Measurements from ENCODE around the gene STEAP1B. TPM values are rescaled to one million over a fixed set of nuclear protein-coding genes. Genes with fewer than 3 reads are reported as not detected.

Gene STEAP1B
- total RNA-seq, 1 experiment from 2014 or later = 0.27 TPM

DNA sequence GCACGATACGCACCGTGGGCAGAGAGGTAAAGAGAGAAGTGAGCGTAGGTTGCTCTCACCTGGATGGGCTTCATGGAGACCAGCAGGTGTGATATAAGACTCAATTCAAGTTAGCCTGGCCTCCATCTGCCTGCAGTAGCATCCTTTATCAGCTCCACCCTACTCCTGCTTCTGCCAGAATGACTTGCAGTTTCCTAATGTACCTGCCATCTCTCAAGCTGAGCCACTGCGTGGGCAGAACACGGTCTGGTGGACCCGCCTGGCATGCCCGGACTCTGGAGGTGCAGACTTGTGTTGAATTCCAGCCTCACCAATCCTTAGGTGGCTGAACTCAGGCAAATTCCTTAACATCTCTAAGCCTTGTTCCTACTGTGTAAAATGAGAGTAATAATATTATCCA is 64.3 kb downstream of the STEAP1B start:
- no peak overlapping the region for H2AFZ ChIP-seq (ENCODE audit: low read depth, low read length, poor library complexity, severe bottlenecking)
- no peaks in the 10 kb centered on the region for H4K20me1 ChIP-seq (ENCODE audit: insufficient read depth)
- no peak for ATAC-seq
- H3K27ac ChIP-seq (ENCODE audit: low read depth, low read length) = no peak overlapping the region
- H3K4me2 ChIP-seq (ENCODE audit: low read length) = no peak overlapping the region
- H3K27me3 ChIP-seq (ENCODE audit: insufficient read depth, low read length) = no peaks in the 10 kb centered on the region
- ChIA-PET RAD21 (ENCODE audit: low non-redundant PET in 1 of 2, low total read pairs in 2 of 2, uncharacterized antibody in 2 of 2, unreplicated experiment in 2 of 2) (no interaction called here), POLR2A (no interaction called here), CTCF (interaction anchor here (1.1 kb wide), 1 partner anchor 17 kb away, joined by 3 read pairs; no protein-coding TSS in a partner anchor)
- H3K9me3 ChIP-seq (ENCODE audit: control insufficient read depth in 1 of 2, insufficient read depth in 1 of 2, low read depth in 1 of 2, low read length in 2 of 2) = no peaks in the 10 kb centered on the region
- H3K9me2 ChIP-seq (ENCODE audit: insufficient read depth) = no peaks in the 10 kb centered on the region
- H3K4me1 ChIP-seq (ENCODE audit: control insufficient read depth in 1 of 2, insufficient read depth in 2 of 2, low read length in 2 of 2) = peaks cover 8 to 20% of the 10 kb centered on the region in 2 experiments; a peak in 3 of 4 replicates
- DNase-seq (ENCODE audit: low read depth, low spot score) = no peak
- H3K9ac ChIP-seq (ENCODE audit: low read length) = no peak overlapping the region
- H3K79me2 ChIP-seq (ENCODE audit: insufficient read depth, low read length) = no peaks in the 10 kb centered on the region
- no TSS peak for BruUV-seq (replicated peaks)
- intact Hi-C loops (cut with micrococcal nuclease) = no loop called here
- H3K4me3 ChIP-seq (replicated peaks in 1 of 2; ENCODE audit: low read depth in 1 of 2, low read length in 2 of 2) = no peak overlapping the region
- H3K36me3 ChIP-seq (ENCODE audit: control insufficient read depth in 1 of 2, insufficient read depth in 2 of 2, low read length in 2 of 2) = no peaks in the 10 kb centered on the region
- TF ChIP-seq EZH2 (IDR thresholded peaks at IDR 0.05) (no peak), SIN3A (IDR thresholded peaks at IDR 0.05; ENCODE audit: low read depth) (no peak), FOSL1 (IDR thresholded peaks at IDR 0.05; ENCODE audit: low read depth) (no peak), CBX3 (IDR thresholded peaks at IDR 0.05; ENCODE audit: low read depth) (no peak), POLR2A (IDR thresholded peaks at IDR 0.05; ENCODE audit: borderline replicate concordance, extremely low read depth, insufficient read depth, insufficient read length) (no peak), EGR1 (IDR thresholded peaks at IDR 0.05; ENCODE audit: low read depth) (no peak), EZH2phosphoT487 (IDR thresholded peaks at IDR 0.05; ENCODE audit: borderline replicate concordance) (no peak), SP1 (IDR thresholded peaks at IDR 0.05; ENCODE audit: low read depth) (no peak), ZFX (IDR thresholded peaks at IDR 0.05) (no peak), CEBPB (IDR thresholded peaks at IDR 0.05; ENCODE audit: low read depth) (no peak), RAD21 (IDR thresholded peaks at IDR 0.05; ENCODE audit: low read depth) (no peak)
- TF ChIP-seq, protein P1, sequence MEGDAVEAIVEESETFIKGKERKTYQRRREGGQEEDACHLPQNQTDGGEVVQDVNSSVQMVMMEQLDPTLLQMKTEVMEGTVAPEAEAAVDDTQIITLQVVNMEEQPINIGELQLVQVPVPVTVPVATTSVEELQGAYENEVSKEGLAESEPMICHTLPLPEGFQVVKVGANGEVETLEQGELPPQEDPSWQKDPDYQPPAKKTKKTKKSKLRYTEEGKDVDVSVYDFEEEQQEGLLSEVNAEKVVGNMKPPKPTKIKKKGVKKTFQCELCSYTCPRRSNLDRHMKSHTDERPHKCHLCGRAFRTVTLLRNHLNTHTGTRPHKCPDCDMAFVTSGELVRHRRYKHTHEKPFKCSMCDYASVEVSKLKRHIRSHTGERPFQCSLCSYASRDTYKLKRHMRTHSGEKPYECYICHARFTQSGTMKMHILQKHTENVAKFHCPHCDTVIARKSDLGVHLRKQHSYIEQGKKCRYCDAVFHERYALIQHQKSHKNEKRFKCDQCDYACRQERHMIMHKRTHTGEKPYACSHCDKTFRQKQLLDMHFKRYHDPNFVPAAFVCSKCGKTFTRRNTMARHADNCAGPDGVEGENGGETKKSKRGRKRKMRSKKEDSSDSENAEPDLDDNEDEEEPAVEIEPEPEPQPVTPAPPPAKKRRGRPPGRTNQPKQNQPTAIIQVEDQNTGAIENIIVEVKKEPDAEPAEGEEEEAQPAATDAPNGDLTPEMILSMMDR (IDR thresholded peaks at IDR 0.05 in 2 of 3, conservative IDR thresholded peaks at IDR 0.05 in 1 of 3; ENCODE audit: borderline replicate concordance in 1 of 3, insufficient read depth in 1 of 3, low read depth in 2 of 3, low read length in 2 of 3) = no peak
- TF ChIP-seq, protein P2, sequence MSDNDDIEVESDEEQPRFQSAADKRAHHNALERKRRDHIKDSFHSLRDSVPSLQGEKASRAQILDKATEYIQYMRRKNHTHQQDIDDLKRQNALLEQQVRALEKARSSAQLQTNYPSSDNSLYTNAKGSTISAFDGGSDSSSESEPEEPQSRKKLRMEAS (IDR thresholded peaks at IDR 0.05) = no peak
- TF ChIP-seq, protein P3, sequence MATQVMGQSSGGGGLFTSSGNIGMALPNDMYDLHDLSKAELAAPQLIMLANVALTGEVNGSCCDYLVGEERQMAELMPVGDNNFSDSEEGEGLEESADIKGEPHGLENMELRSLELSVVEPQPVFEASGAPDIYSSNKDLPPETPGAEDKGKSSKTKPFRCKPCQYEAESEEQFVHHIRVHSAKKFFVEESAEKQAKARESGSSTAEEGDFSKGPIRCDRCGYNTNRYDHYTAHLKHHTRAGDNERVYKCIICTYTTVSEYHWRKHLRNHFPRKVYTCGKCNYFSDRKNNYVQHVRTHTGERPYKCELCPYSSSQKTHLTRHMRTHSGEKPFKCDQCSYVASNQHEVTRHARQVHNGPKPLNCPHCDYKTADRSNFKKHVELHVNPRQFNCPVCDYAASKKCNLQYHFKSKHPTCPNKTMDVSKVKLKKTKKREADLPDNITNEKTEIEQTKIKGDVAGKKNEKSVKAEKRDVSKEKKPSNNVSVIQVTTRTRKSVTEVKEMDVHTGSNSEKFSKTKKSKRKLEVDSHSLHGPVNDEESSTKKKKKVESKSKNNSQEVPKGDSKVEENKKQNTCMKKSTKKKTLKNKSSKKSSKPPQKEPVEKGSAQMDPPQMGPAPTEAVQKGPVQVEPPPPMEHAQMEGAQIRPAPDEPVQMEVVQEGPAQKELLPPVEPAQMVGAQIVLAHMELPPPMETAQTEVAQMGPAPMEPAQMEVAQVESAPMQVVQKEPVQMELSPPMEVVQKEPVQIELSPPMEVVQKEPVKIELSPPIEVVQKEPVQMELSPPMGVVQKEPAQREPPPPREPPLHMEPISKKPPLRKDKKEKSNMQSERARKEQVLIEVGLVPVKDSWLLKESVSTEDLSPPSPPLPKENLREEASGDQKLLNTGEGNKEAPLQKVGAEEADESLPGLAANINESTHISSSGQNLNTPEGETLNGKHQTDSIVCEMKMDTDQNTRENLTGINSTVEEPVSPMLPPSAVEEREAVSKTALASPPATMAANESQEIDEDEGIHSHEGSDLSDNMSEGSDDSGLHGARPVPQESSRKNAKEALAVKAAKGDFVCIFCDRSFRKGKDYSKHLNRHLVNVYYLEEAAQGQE (IDR thresholded peaks at IDR 0.05; ENCODE audit: low read depth) = no peak

Data from HCT116 (cell line).